ENCODE measurements around the gene LRRC4B.

DNA sequence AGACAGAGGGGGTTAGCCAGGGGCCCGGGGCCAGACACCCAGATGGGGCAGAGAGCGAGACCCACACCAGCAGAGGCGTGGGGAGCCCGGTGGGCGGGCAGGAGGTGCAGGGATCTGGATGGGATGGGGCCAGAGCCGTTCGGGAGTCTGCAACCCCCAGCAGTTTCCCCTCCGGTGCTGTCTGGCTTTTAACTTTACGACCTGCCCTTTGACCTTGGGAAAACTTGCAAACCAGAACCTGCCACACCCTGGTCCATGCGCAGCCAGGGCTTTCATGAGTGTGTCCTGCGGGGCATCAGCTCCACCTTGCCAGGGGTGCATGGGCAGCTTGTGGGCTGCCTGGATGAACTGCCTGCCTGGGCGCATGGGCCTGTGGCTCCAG lies 67.1 kb downstream of the LRRC4B start:
- TF ChIP-seq, protein P1, sequence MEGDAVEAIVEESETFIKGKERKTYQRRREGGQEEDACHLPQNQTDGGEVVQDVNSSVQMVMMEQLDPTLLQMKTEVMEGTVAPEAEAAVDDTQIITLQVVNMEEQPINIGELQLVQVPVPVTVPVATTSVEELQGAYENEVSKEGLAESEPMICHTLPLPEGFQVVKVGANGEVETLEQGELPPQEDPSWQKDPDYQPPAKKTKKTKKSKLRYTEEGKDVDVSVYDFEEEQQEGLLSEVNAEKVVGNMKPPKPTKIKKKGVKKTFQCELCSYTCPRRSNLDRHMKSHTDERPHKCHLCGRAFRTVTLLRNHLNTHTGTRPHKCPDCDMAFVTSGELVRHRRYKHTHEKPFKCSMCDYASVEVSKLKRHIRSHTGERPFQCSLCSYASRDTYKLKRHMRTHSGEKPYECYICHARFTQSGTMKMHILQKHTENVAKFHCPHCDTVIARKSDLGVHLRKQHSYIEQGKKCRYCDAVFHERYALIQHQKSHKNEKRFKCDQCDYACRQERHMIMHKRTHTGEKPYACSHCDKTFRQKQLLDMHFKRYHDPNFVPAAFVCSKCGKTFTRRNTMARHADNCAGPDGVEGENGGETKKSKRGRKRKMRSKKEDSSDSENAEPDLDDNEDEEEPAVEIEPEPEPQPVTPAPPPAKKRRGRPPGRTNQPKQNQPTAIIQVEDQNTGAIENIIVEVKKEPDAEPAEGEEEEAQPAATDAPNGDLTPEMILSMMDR (conservative IDR thresholded peaks at IDR 0.05 in 1 of 2, IDR thresholded peaks at IDR 0.05 in 1 of 2; ENCODE audit: low read depth in 1 of 2, low read length in 2 of 2), result no peak
- no peak for TF ChIP-seq EZH2 (IDR thresholded peaks at IDR 0.05; ENCODE audit: low read length, missing control alignments)

All from fibroblast of lung (primary cell).